Measurements from ENCODE around the gene SEMA3D. TPM values are rescaled to one million over a fixed set of nuclear protein-coding genes. Genes with fewer than 3 reads are reported as not detected.
A peak's percentile ranks its signal among the peaks of the same experiment; 100 is the strongest.

The SEMA3D gene
- total RNA-seq, 3 donors from 2014 or later: 3.5 to 7.5 (median 7.0) TPM

DNA sequence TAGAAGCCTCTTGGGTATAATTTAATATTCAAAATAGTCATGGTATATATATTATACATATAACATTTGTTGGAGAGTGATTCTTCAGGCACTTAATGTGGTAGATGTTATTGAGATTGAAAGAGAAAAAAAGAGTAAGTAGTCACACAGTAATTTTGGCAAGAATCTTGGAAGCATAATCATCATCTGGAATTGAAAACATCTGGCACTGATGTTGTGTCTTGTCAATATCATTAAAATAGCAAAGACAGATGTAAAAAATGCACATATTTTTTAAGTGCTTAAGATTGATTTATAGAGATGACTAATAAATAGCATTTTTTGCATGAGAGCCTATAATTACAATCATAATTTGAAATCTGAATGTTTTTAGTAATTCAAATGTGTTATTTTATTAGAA lies 9.5 kb downstream of the SEMA3D start:
- Histone ChIP-seq H3K27ac (no peak overlapping the region), H3K27me3 (no peaks in the 10 kb centered on the region), H3K4me3 (no peak overlapping the region), H3K4me1 (no peaks in the 10 kb centered on the region), H3K36me3 (no peaks in the 10 kb centered on the region), H3K9me3 (peaks cover 0 to 9% of the 10 kb centered on the region in 2 donors)
- intact Hi-C loops (cut with DNase I; ENCODE audit: low total_unique reads): no loop called here
- TF ChIP-seq POLR2A (IDR thresholded peaks at IDR 0.05) (no peak), POLR2AphosphoS5 (IDR thresholded peaks at IDR 0.05) (no peak), CTCF (IDR thresholded peaks at IDR 0.05) (no peak)
- no peak for DNase-seq (ENCODE audit: low spot score in 2 of 2)

GRCh38 chr7:85176197-85176596 lies 10.7 kb downstream of the SEMA3D start:
- no peaks in the 10 kb centered on the region for H3K4me1 ChIP-seq
- no peak for DNase-seq (ENCODE audit: low spot score in 2 of 2)
- H3K36me3 ChIP-seq: no peaks in the 10 kb centered on the region
- no peak overlapping the region for H3K27ac ChIP-seq
- H3K9me3 ChIP-seq: peaks cover 0 to 9% of the 10 kb centered on the region in 2 donors
- intact Hi-C loops (cut with DNase I; ENCODE audit: low total_unique reads): no loop called here
- no peaks in the 10 kb centered on the region for H3K27me3 ChIP-seq
- TF ChIP-seq CTCF (IDR thresholded peaks at IDR 0.05): no peak
- TF ChIP-seq POLR2A (IDR thresholded peaks at IDR 0.05): no peak
- H3K4me3 ChIP-seq: no peak overlapping the region

GRCh38 chr7:85175217-85175616 lies 11.6 kb downstream of the SEMA3D start:
- Histone ChIP-seq H3K9me3 (peaks cover 0 to 9% of the 10 kb centered on the region in 2 donors), H3K27me3 (no peaks in the 10 kb centered on the region), H3K36me3 (no peaks in the 10 kb centered on the region), H3K4me3 (no peak overlapping the region), H3K27ac (peak overlapping the region in 1 of 2 donors; percentile 19), H3K4me1 (no peaks in the 10 kb centered on the region)
- no peak for TF ChIP-seq POLR2A (IDR thresholded peaks at IDR 0.05)
- no peak for TF ChIP-seq POLR2AphosphoS5 (IDR thresholded peaks at IDR 0.05)
- no peak for TF ChIP-seq CTCF (IDR thresholded peaks at IDR 0.05)
- intact Hi-C loops (cut with DNase I; ENCODE audit: low total_unique reads): no loop called here
- no peak for DNase-seq (ENCODE audit: low spot score in 2 of 2)

- Histone ChIP-seq H3K9me3 (no peaks in the 10 kb centered on the region), H3K27ac (no peak overlapping the region), H3K4me1 (no peaks in the 10 kb centered on the region), H3K27me3 (no peaks in the 10 kb centered on the region), H3K4me3 (no peak overlapping the region), H3K36me3 (no peaks in the 10 kb centered on the region)
- intact Hi-C loops (cut with DNase I; ENCODE audit: low total_unique reads): no loop called here
- TF ChIP-seq CTCF (IDR thresholded peaks at IDR 0.05) (no peak), POLR2AphosphoS5 (IDR thresholded peaks at IDR 0.05) (no peak), POLR2A (IDR thresholded peaks at IDR 0.05) (no peak)
- DNase-seq (ENCODE audit: low spot score in 2 of 2): no peak
Measured at GRCh38 chr7:85172530-85172941, 14.3 kb downstream of the SEMA3D start.

DNA sequence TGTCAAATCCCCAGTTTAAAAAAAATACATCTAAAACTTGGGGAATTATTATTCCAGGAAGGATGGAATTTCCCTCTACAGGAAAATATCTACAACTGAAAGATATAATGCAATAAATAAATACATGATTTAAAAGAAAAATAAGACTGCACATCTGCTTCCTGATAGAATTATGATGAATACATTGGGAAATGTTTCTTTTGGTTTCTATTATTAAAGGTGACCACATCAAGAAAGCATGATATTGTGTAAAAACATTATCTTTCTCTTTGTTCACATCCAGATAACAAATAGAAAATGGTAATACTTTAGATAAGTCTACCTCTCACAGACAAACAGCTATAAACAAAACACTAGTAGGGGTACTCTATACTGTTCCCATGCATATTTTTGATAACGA lies 19.2 kb downstream of the SEMA3D start:
- H3K36me3 ChIP-seq: no peaks in the 10 kb centered on the region
- H3K9me3 ChIP-seq: no peaks in the 10 kb centered on the region
- no peak overlapping the region for H3K4me3 ChIP-seq
- DNase-seq (ENCODE audit: low spot score in 2 of 2): no peak
- intact Hi-C loops (cut with DNase I; ENCODE audit: low total_unique reads): no loop called here
- no peaks in the 10 kb centered on the region for H3K27me3 ChIP-seq
- no peak for TF ChIP-seq CTCF (IDR thresholded peaks at IDR 0.05)
- no peak for TF ChIP-seq POLR2AphosphoS5 (IDR thresholded peaks at IDR 0.05)
- TF ChIP-seq POLR2A (IDR thresholded peaks at IDR 0.05): no peak
- H3K4me1 ChIP-seq: no peaks in the 10 kb centered on the region
- no peak overlapping the region for H3K27ac ChIP-seq

Data from breast epithelium (tissue), 4 donors.